K562 (cell line): ENCODE data around the gene SERPINA5.

Source experiments
- CTCF ChIP-seq, 3 experiments: IDR thresholded peaks in 2 of 3; conservative IDR thresholded peaks in 1 of 3; 2 replicates each; pipeline ENCODE4 v1.5.1; 2011 to 2012; ENCODE audit warnings: low read length in 3 of 3, mild to moderate bottlenecking in 3 of 3, control low read depth in 2 of 3, improper control_type of control experiment in 1 of 3, inconsistent platforms in 1 of 3, low read depth in 1 of 3, mixed read lengths in 1 of 3, moderate library complexity in 1 of 3; ENCODE audit not compliant: insufficient read depth in 2 of 3
- EP300 ChIP-seq: IDR thresholded peaks from 2 replicates; pipeline ENCODE4 v1.6.1; 2012; ENCODE audit warnings: low read length, improper control_type of control experiment
- HMG20A ChIP-seq: fragments of 450-650 bp; formaldehyde crosslinking; conservative IDR thresholded peaks from 2 replicates; pipeline ENCODE4 v1.4.0; 2020; ENCODE audit warnings: mild to moderate bottlenecking, mixed read lengths
- SIX5 ChIP-seq, 2 experiments: IDR thresholded peaks; 2 replicates each; pipeline ENCODE4 v1.6.1; 2011; ENCODE audit warnings: low read length in 2 of 2, borderline replicate concordance in 1 of 2, low read depth in 1 of 2, mild to moderate bottlenecking in 1 of 2, moderate library complexity in 1 of 2; ENCODE audit not compliant: insufficient read depth in 1 of 2
- THRA ChIP-seq: fragments of 450-650 bp; IDR thresholded peaks from 2 replicates; pipeline ENCODE4 v1.6.1; 2017; ENCODE audit warnings: mild to moderate bottlenecking, moderate library complexity
- TOE1 ChIP-seq, 2 experiments: fragments of 450-650 bp in 1 of 2; sonication (generic) in 1 of 2; formaldehyde crosslinking in 1 of 2; IDR thresholded peaks; 2 replicates each; pipeline versions ENCODE4 v1.7.1 to v1.8.0; 2016 to 2022; ENCODE audit warnings: borderline replicate concordance in 2 of 2, mild to moderate bottlenecking in 2 of 2, antibody characterized with exemption in 1 of 2, inconsistent platforms in 1 of 2, low read depth in 1 of 2, missing genetic modification reagents in 1 of 2, moderate library complexity in 1 of 2
- YBX1 ChIP-seq: fragments of 450-650 bp; IDR thresholded peaks from 2 replicates; pipeline ENCODE4 v1.7.1; 2016; ENCODE audit warnings: mild to moderate bottlenecking
- ZBTB34 ChIP-seq: fragments of 250-450 bp; sonication (Bioruptor Pico); IDR thresholded peaks from 2 replicates; pipeline ENCODE4 v1.8.0; 2021; ENCODE audit warnings: mild to moderate bottlenecking, moderate library complexity
- ZBTB7A ChIP-seq: IDR thresholded peaks from 2 replicates; pipeline ENCODE4 v1.6.1; 2011; ENCODE audit warnings: low read depth, mild to moderate bottlenecking, low read length, moderate library complexity, borderline replicate concordance; ENCODE audit not compliant: control insufficient read depth

GRCh38 chr14:94588311-94588710 lies 7.1 kb downstream of the SERPINA5 start:
- TF ChIP-seq CTCF (IDR thresholded peaks at IDR 0.05 in 2 of 3, conservative IDR thresholded peaks at IDR 0.05 in 1 of 3; ENCODE audit: insufficient read depth in 2 of 3, low read depth in 1 of 3, low read length in 3 of 3) (no peak), TOE1 (IDR thresholded peaks at IDR 0.05; ENCODE audit: borderline replicate concordance) (no peak), TOE1 (CRISPR knock-in tag; IDR thresholded peaks at IDR 0.05; ENCODE audit: borderline replicate concordance, low read depth) (no peak), SIX5 (IDR thresholded peaks at IDR 0.05; ENCODE audit: borderline replicate concordance in 1 of 2, insufficient read depth in 1 of 2, low read depth in 1 of 2, low read length in 2 of 2) (no peak), ZBTB7A (no peak), HMG20A (CRISPR knock-in tag) (no peak), ZBTB34 (no peak), THRA (no peak), YBX1 (no peak), EP300 (no peak)
